GM12874 (cell line): ENCODE results near the gene EPHA6.

Experiments
- CTCF ChIP-seq: IDR thresholded peaks from 2 replicates; pipeline ENCODE4 v1.5.1; 2011; ENCODE audit warnings: low read depth, mild to moderate bottlenecking, control low read depth, low read length, moderate library complexity; ENCODE audit not compliant: insufficient read depth

Gene EPHA6

GRCh38 chr3:97613139-97613538 is 798.7 kb downstream of the EPHA6 start:
- TF ChIP-seq CTCF = no peak

GRCh38 chr3:97636465-97636864 is 822.1 kb downstream of the EPHA6 start:
- TF ChIP-seq CTCF = no peak

GRCh38 chr3:97646932-97647331 is 832.5 kb downstream of the EPHA6 start:
- TF ChIP-seq CTCF = no peak

- no peak for TF ChIP-seq CTCF
Observed at GRCh38 chr3:97647441-97647982, 833.1 kb downstream of the EPHA6 start.

GRCh38 chr3:97655971-97656370 is 841.6 kb downstream of the EPHA6 start:
- TF ChIP-seq CTCF = no peak

- TF ChIP-seq CTCF = no peak
Observed at GRCh38 chr3:97656638-97657037, 842.2 kb downstream of the EPHA6 start.

GRCh38 chr3:97658668-97659285 is 844.4 kb downstream of the EPHA6 start:
- TF ChIP-seq CTCF = peak; percentile 57; the same call in 1 of the 2 replicates
